Muscle layer of colon (tissue), 2 donors: ENCODE measurements around the gene DMBT1.

Experiments
- H3K27ac ChIP-seq: one replicate; pipeline ENCODE4 v1.7.0; 2013; ENCODE audit warnings: low read depth, mild to moderate bottlenecking, low read length, moderate library complexity
- H3K27me3 ChIP-seq, 2 donors: one replicate each; pipeline ENCODE4 v1.7.0; 2013; ENCODE audit warnings: low read length in 2 of 2, mild to moderate bottlenecking in 2 of 2; ENCODE audit not compliant: insufficient read depth in 2 of 2, control insufficient read depth in 1 of 2
- H3K36me3 ChIP-seq: one replicate; pipeline ENCODE4 v1.7.0; 2013; ENCODE audit warnings: mild to moderate bottlenecking, low read length; ENCODE audit not compliant: insufficient read depth
- H3K4me1 ChIP-seq: one replicate; pipeline ENCODE4 v1.7.0; 2013; ENCODE audit warnings: mild to moderate bottlenecking, low read length; ENCODE audit not compliant: insufficient read depth
- H3K4me3 ChIP-seq, 2 donors: one replicate each; pipeline ENCODE4 v1.7.0; 2013; ENCODE audit warnings: low read length in 2 of 2, low read depth in 1 of 2, mild to moderate bottlenecking in 1 of 2, moderate library complexity in 1 of 2
- H3K9ac ChIP-seq: one replicate; pipeline ENCODE4 v1.7.0; 2013; ENCODE audit warnings: low read length
- H3K9me3 ChIP-seq: one replicate; pipeline ENCODE4 v1.7.0; 2013; ENCODE audit warnings: mild to moderate bottlenecking, low read length
- donor health status: abdominal sarcoma.
- donor health status: Adenocarcinoma of cecum.

DMBT1 gene

GRCh38 chr10:122678266-122678665, 117.7 kb downstream of the DMBT1 start:
- H3K4me3 ChIP-seq = no peak overlapping the region
- H3K27me3 ChIP-seq = no peaks in the 10 kb centered on the region
- H3K36me3 ChIP-seq = no peaks in the 10 kb centered on the region
- H3K27ac ChIP-seq = no peak overlapping the region
- H3K9me3 ChIP-seq = no peaks in the 10 kb centered on the region
- H3K4me1 ChIP-seq = peaks cover 2% of the 10 kb centered on the region
- H3K9ac ChIP-seq = no peak overlapping the region

GRCh38 chr10:122682522-122682921, 122.0 kb downstream of the DMBT1 start:
- no peaks in the 10 kb centered on the region for H3K27me3 ChIP-seq
- H3K9me3 ChIP-seq = no peaks in the 10 kb centered on the region
- H3K36me3 ChIP-seq = no peaks in the 10 kb centered on the region
- H3K4me3 ChIP-seq = no peak overlapping the region
- no peak overlapping the region for H3K27ac ChIP-seq
- H3K4me1 ChIP-seq = no peaks in the 10 kb centered on the region
- no peak overlapping the region for H3K9ac ChIP-seq

GRCh38 chr10:122688293-122688989, 127.9 kb downstream of the DMBT1 start:
- Histone ChIP-seq H3K9ac (no peak overlapping the region), H3K27me3 (no peaks in the 10 kb centered on the region), H3K9me3 (no peaks in the 10 kb centered on the region), H3K36me3 (no peaks in the 10 kb centered on the region), H3K27ac (no peak overlapping the region), H3K4me3 (no peak overlapping the region), H3K4me1 (peaks cover 3% of the 10 kb centered on the region)

GRCh38 chr10:122689146-122689820, 128.7 kb downstream of the DMBT1 start:
- peaks cover 3% of the 10 kb centered on the region for H3K4me1 ChIP-seq
- H3K27me3 ChIP-seq = no peaks in the 10 kb centered on the region
- H3K27ac ChIP-seq = no peak overlapping the region

GRCh38 chr10:122692744-122693143, 132.2 kb downstream of the DMBT1 start:
- Histone ChIP-seq H3K27ac (no peak overlapping the region), H3K9ac (no peak overlapping the region), H3K4me3 (no peak overlapping the region), H3K9me3 (no peaks in the 10 kb centered on the region), H3K27me3 (no peaks in the 10 kb centered on the region), H3K36me3 (no peaks in the 10 kb centered on the region), H3K4me1 (peaks cover 3% of the 10 kb centered on the region)

More at GRCh38 chr10:122689146-122689820, 128.7 kb downstream of the DMBT1 start:
- Histone ChIP-seq H3K36me3 (no peaks in the 10 kb centered on the region), H3K4me3 (no peak overlapping the region), H3K9me3 (no peaks in the 10 kb centered on the region), H3K9ac (no peak overlapping the region)
